MM.1S (cell line): Measurements from ENCODE around the gene TMEM214.
A peak's percentile ranks its signal among the peaks of the same experiment; 100 is the strongest.

Source experiments
- DNase-seq: peaks from one replicate; pipeline ENCODE4 v3.0.0-alpha.2; 2015
- H2AFZ ChIP-seq: fragments of 300-600 bp; sonication (generic); 2 replicates; pipeline ENCODE4 v1.6.0; 2016; ENCODE audit warnings: antibody characterized with exemption, low read length
- H3F3A ChIP-seq: fragments of 300-600 bp; sonication (generic); 2 replicates; pipeline ENCODE4 v1.6.1; 2016; ENCODE audit warnings: mild to moderate bottlenecking, antibody characterized with exemption, low read length, moderate library complexity, mixed read lengths; ENCODE audit not compliant: insufficient read depth
- H3K27ac ChIP-seq: fragments of 300-600 bp; sonication (generic); 2 replicates; pipeline ENCODE4 v1.5.1; 2016; ENCODE audit warnings: mild to moderate bottlenecking, low read length
- H3K27me3 ChIP-seq: fragments of 300-600 bp; sonication (generic); replicated peaks from 2 replicates; pipeline ENCODE4 v1.6.0; 2016; ENCODE audit warnings: low read length; ENCODE audit not compliant: insufficient read depth
- H3K36me3 ChIP-seq: fragments of 300-600 bp; sonication (generic); replicated peaks from 2 replicates; pipeline ENCODE4 v1.6.1; 2016; ENCODE audit warnings: mild to moderate bottlenecking, low read length, mixed read lengths; ENCODE audit not compliant: insufficient read depth
- H3K4me1 ChIP-seq: fragments of 300-600 bp; sonication (generic); 2 replicates; pipeline ENCODE4 v1.6.1; 2016; ENCODE audit warnings: low read length, mixed read lengths
- H3K4me2 ChIP-seq: fragments of 300-600 bp; sonication (generic); 2 replicates; pipeline ENCODE4 v1.6.0; 2016; ENCODE audit warnings: low read depth, low read length
- H3K4me3 ChIP-seq: fragments of 300-600 bp; sonication (generic); 2 replicates; pipeline ENCODE4 v1.5.1; 2016; ENCODE audit warnings: low read length, mixed read lengths
- H3K79me2 ChIP-seq: fragments of 300-600 bp; sonication (generic); 2 replicates; pipeline ENCODE4 v1.6.1; 2016; ENCODE audit warnings: mixed run types, low read length, mixed read lengths
- H3K9ac ChIP-seq: fragments of 300-600 bp; sonication (generic); 2 replicates; pipeline ENCODE4 v1.6.1; 2016; ENCODE audit warnings: low read length, mixed read lengths
- H3K9me2 ChIP-seq: fragments of 300-600 bp; sonication (generic); replicated peaks from 2 replicates; pipeline ENCODE4 v1.6.1; 2016; ENCODE audit warnings: mild to moderate bottlenecking, low read length, mixed read lengths; ENCODE audit not compliant: insufficient read depth
- H3K9me3 ChIP-seq: fragments of 300-600 bp; sonication (generic); replicated peaks from 2 replicates; pipeline ENCODE4 v1.6.1; 2016; ENCODE audit warnings: mild to moderate bottlenecking, low read length, mixed read lengths; ENCODE audit not compliant: insufficient read depth
- H4K20me1 ChIP-seq: fragments of 300-600 bp; sonication (generic); 2 replicates; pipeline ENCODE4 v1.6.1; 2016; ENCODE audit warnings: mild to moderate bottlenecking, low read length, moderate library complexity, mixed read lengths; ENCODE audit not compliant: insufficient read depth
- EZH2 ChIP-seq: fragments of 300-600 bp; sonication (generic); optimal IDR thresholded peaks from 2 replicates; pipeline ENCODE3; 2017; ENCODE audit warnings: low read depth, mild to moderate bottlenecking, antibody characterized with exemption, low read length, mixed read lengths
- EZH2phosphoT487 ChIP-seq: fragments of 300-600 bp; sonication (generic); IDR thresholded peaks from 2 replicates; pipeline ENCODE4 v1.6.1; 2018; ENCODE audit warnings: antibody characterized with exemption, low read length
- TF ChIP-seq, protein P1 (sequence below): fragments of 300-600 bp; sonication (generic); IDR thresholded peaks from 2 replicates; pipeline ENCODE4 v1.5.1; 2016; ENCODE audit warnings: antibody characterized with exemption, low read length, mixed read lengths

Gene TMEM214

DNA sequence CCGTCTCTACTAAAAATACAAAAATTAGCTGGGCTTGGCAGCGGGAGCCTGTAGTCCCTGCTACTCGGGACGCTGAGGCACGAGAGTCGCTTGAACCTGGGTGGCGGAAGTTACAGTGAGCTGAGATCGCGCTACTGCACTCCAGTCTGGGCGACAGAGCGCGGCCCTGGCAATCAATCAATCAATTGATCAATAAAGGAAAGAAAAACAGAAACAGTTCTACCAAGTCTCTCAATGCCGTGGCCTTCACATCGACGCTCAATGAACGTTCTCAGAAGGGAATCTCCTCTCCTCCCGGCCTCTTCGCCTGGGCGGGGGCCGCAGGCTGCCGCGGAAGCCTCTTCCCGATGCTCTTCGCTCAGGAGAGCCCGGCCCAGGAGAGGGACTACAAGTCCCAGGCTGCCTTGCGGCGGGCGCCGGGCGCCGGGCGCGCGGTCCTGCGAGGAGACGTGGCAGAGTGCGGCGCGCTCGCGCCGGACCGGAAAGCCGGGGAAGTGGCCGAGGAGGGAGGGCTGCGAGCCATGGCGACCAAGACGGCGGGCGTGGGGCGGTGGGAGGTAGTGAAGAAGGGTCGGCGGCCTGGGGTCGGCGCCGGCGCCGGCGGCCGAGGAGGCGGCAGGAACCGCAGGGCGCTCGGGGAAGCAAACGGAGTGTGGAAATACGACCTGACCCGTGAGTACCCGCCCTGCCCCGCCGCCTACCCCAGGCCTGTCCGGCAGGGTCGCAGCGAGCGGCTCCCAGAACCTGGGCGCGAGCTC, at the start of gene TMEM214:
Gene TMEM214 (plus strand): TSS at position 471 of the 758 bp plus-strand sequence. CDS start 51 bp downstream, at position 522.
- Histone ChIP-seq H3K4me1 (peaks cover 5% of the 10 kb centered on the region), H3K27ac (peak within 1 kb of the TSS; percentile 25; the same call in 1 of the 2 replicates), H3K4me2 (peak within 1 kb of the TSS; percentile 92), H3K9ac (peak within 1 kb of the TSS; percentile 86), H3K79me2 (peaks cover 45% of the 10 kb centered on the region), H3K36me3 (peaks cover 6% of the 10 kb centered on the region), H4K20me1 (no peaks in the 10 kb centered on the region), H3F3A (no peaks in the 10 kb centered on the region), H3K9me3 (no peaks in the 10 kb centered on the region), H3K9me2 (no peaks in the 10 kb centered on the region), H3K4me3 (peak within 1 kb of the TSS; percentile 94), H3K27me3 (no peaks in the 10 kb centered on the region), H2AFZ (peak within 1 kb of the TSS; percentile 99)
- peak; percentile 81 for DNase-seq
- TF ChIP-seq EZH2phosphoT487, result no peak
- TF ChIP-seq, protein P1, sequence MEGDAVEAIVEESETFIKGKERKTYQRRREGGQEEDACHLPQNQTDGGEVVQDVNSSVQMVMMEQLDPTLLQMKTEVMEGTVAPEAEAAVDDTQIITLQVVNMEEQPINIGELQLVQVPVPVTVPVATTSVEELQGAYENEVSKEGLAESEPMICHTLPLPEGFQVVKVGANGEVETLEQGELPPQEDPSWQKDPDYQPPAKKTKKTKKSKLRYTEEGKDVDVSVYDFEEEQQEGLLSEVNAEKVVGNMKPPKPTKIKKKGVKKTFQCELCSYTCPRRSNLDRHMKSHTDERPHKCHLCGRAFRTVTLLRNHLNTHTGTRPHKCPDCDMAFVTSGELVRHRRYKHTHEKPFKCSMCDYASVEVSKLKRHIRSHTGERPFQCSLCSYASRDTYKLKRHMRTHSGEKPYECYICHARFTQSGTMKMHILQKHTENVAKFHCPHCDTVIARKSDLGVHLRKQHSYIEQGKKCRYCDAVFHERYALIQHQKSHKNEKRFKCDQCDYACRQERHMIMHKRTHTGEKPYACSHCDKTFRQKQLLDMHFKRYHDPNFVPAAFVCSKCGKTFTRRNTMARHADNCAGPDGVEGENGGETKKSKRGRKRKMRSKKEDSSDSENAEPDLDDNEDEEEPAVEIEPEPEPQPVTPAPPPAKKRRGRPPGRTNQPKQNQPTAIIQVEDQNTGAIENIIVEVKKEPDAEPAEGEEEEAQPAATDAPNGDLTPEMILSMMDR, result no peak
- no peak for TF ChIP-seq EZH2

DNA sequence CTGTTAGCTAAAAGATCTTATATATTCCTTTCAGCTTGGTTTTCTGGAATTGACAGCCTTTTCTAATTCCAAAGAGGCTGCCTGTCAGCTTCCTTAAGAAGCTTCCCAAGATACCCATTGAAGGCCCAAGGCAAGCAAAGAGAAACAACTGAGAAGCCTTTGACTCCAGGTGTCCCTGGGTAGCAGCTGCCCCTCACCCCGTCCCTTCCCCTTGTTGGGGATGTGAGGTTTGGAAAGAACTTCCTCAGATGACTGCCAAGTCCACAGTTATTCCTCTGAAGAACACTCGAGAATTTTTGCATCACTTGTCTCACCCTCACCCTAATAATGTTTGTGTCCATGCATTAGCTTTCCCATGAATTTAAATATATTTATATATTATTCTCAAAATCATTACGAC, 49.0 kb upstream of the TMEM214 start:
- H3K27ac ChIP-seq, result no peak overlapping the region
- no peaks in the 10 kb centered on the region for H3K36me3 ChIP-seq
- H3K9ac ChIP-seq, result no peak overlapping the region
- H3K4me2 ChIP-seq, result no peak overlapping the region
- TF ChIP-seq, protein P1, result no peak
- TF ChIP-seq EZH2 (no peak), EZH2phosphoT487 (no peak)
- H3K27me3 ChIP-seq, result no peaks in the 10 kb centered on the region
- H3K9me3 ChIP-seq, result no peaks in the 10 kb centered on the region
- H2AFZ ChIP-seq, result no peak overlapping the region
- H3K4me1 ChIP-seq, result no peaks in the 10 kb centered on the region
- no peaks in the 10 kb centered on the region for H3K9me2 ChIP-seq
- H3K79me2 ChIP-seq, result no peaks in the 10 kb centered on the region
- no peaks in the 10 kb centered on the region for H4K20me1 ChIP-seq
- H3F3A ChIP-seq, result no peaks in the 10 kb centered on the region
- no peak for DNase-seq
- H3K4me3 ChIP-seq, result no peak overlapping the region

DNA sequence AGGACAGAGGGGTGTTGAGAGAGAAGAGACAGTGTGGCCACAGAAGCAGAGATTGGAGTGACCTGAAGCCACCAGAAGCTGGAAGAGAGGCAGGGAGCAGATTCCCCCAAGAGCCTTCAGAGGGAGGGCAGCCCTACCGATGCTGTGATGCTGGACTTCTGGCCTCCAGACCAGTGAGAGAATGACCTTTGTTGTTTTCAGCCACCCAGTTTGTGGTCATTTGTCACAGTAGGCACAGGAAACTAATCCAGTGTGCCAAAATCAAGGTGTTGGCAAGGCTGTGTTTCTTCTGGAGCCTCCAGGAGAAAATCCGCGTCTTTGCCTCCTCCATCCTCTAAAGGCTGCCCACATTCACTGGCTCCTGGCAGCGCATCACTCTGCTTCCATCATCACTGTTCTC, 47.0 kb upstream of the TMEM214 start:
- Histone ChIP-seq H3K27me3 (no peaks in the 10 kb centered on the region), H3K9me2 (no peaks in the 10 kb centered on the region)

More for the DNA sequence above, 47.0 kb upstream of the TMEM214 start:
- Histone ChIP-seq H2AFZ (no peak overlapping the region), H3K9me3 (no peaks in the 10 kb centered on the region), H3K4me3 (no peak overlapping the region), H3K4me1 (no peaks in the 10 kb centered on the region), H3K36me3 (no peaks in the 10 kb centered on the region), H3K9ac (no peak overlapping the region), H3K79me2 (no peaks in the 10 kb centered on the region), H3F3A (no peaks in the 10 kb centered on the region), H3K27ac (no peak overlapping the region), H3K4me2 (no peak overlapping the region), H4K20me1 (no peaks in the 10 kb centered on the region)
- DNase-seq, result no peak
- TF ChIP-seq, protein P1, result no peak
- TF ChIP-seq EZH2phosphoT487 (no peak), EZH2 (no peak)
